Endothelial cell (in vitro differentiated cells): ENCODE results near the gene LIX1L. TPM values are rescaled to one million over a fixed set of nuclear protein-coding genes. Genes with fewer than 3 reads are reported as not detected.
A peak's percentile ranks its signal among the peaks of the same experiment; 100 is the strongest.

Experiments
- DNase-seq: peaks from one replicate; pipeline ENCODE4 v3.0.0; 2021; ENCODE audit warnings: low spot score
- H3K27ac Mint-ChIP-seq: one replicate; pipeline ENCODE4 v1.8.0; 2021; ENCODE audit warnings: mixed read lengths, inconsistent platforms; ENCODE audit not compliant: unreplicated experiment
- H3K27me3 Mint-ChIP-seq: one replicate; pipeline ENCODE4 v1.8.0; 2021; ENCODE audit warnings: mild to moderate bottlenecking, moderate library complexity, mixed read lengths, inconsistent platforms; ENCODE audit not compliant: unreplicated experiment
- H3K36me3 Mint-ChIP-seq: one replicate; pipeline ENCODE4 v1.8.0; 2021; ENCODE audit warnings: mild to moderate bottlenecking, low read depth, mixed read lengths, inconsistent platforms; ENCODE audit not compliant: unreplicated experiment
- H3K4me1 Mint-ChIP-seq: one replicate; pipeline ENCODE4 v1.8.0; 2021; ENCODE audit warnings: mild to moderate bottlenecking, mixed read lengths, inconsistent platforms; ENCODE audit not compliant: unreplicated experiment
- H3K4me3 Mint-ChIP-seq: one replicate; pipeline ENCODE4 v1.8.0; 2021; ENCODE audit warnings: mild to moderate bottlenecking, mixed read lengths, inconsistent platforms; ENCODE audit not compliant: unreplicated experiment
- H3K9me3 Mint-ChIP-seq: one replicate; pipeline ENCODE4 v1.8.0; 2021; ENCODE audit warnings: mixed read lengths, inconsistent platforms; ENCODE audit not compliant: unreplicated experiment
- CTCF ChIP-seq: fragments of 200-600 bp; sonication (generic); IDR thresholded peaks from one replicate; pipeline ENCODE4 v1.5.0; 2021; ENCODE audit warnings: antibody characterized with exemption; ENCODE audit not compliant: unreplicated experiment
- long read RNA-seq: library from polyadenylated mRNA; unstranded; transcript quantifications from one replicate; pipeline ENCODE4 v2.0.0, GENCODE V29; 2020; ENCODE audit not compliant: unreplicated experiment
- total RNA-seq: library from RNA; stranded (reverse); fragmentation: NEBNext Ultra II Directional; extraction: Animal tissue kit (Norgen Biotek cat#: 25700); gene quantifications from one replicate; pipeline ENCODE4 v1.2.1, GENCODE V29; 2021; ENCODE audit not compliant: unreplicated experiment

Gene LIX1L
- 83.3 TPM for total RNA-seq
- long read RNA-seq, partial matches to known transcripts = 0 of 7 reads
- long read RNA-seq, other reads (novel, unspliced or antisense) = 3 of 7 reads

GRCh38 chr1:145957443-145958319 lies at the start of gene LIX1L:
Gene LIX1L, minus strand, starts transcription at chr1:145958017. Its CDS starts 90 bp downstream, at chr1:145957927.
- no peak for TF ChIP-seq CTCF
- Mint-ChIP-seq H3K9me3 (no peaks in the 10 kb centered on the region), H3K4me3 (peak within 1 kb of the TSS; percentile 96), H3K36me3 (peaks cover 2% of the 10 kb centered on the region), H3K27ac (peak within 1 kb of the TSS; percentile 92), H3K27me3 (peaks cover 28% of the 10 kb centered on the region), H3K4me1 (peaks cover 64% of the 10 kb centered on the region)
- peak; percentile 90 for DNase-seq

GRCh38 chr1:146001709-146002108 lies 43.9 kb upstream of the LIX1L start:
- DNase-seq = no peak
- Mint-ChIP-seq H3K4me1 (peaks cover 21% of the 10 kb centered on the region), H3K27ac (peak overlapping the region; percentile 30), H3K9me3 (no peaks in the 10 kb centered on the region), H3K36me3 (no peaks in the 10 kb centered on the region), H3K27me3 (peaks cover 6% of the 10 kb centered on the region), H3K4me3 (no peak overlapping the region)
- TF ChIP-seq CTCF = no peak

GRCh38 chr1:145999321-146000024 lies 41.7 kb upstream of the LIX1L start:
- no peak for TF ChIP-seq CTCF
- H3K9me3 Mint-ChIP-seq = no peaks in the 10 kb centered on the region
- peak overlapping the region; percentile 70 for H3K27ac Mint-ChIP-seq
- peaks cover 7% of the 10 kb centered on the region for H3K27me3 Mint-ChIP-seq
- H3K36me3 Mint-ChIP-seq = peaks cover 17% of the 10 kb centered on the region
- H3K4me1 Mint-ChIP-seq = peaks cover 27% of the 10 kb centered on the region
- H3K4me3 Mint-ChIP-seq = no peak overlapping the region
- no peak for DNase-seq

GRCh38 chr1:145997718-145998023 lies 39.9 kb upstream of the LIX1L start:
- Mint-ChIP-seq H3K27ac (peak overlapping the region; percentile 98), H3K9me3 (no peaks in the 10 kb centered on the region), H3K4me3 (peak overlapping the region; percentile 100), H3K4me1 (peaks cover 45% of the 10 kb centered on the region), H3K36me3 (peaks cover 34% of the 10 kb centered on the region), H3K27me3 (peaks cover 5% of the 10 kb centered on the region)
- TF ChIP-seq CTCF = no peak
- DNase-seq = no peak
